Coronary artery (tissue), 2 donors: ENCODE data around the gene JADE2.
"Not testable (repeated sequence)": the region's sequence is repeated elsewhere in the genome, so short reads cannot be mapped to it uniquely, and the experiment has no call there.

Experiments
- DNase-seq: peaks from one replicate; pipeline ENCODE4 v3.0.0-alpha.2; 2017; ENCODE audit warnings: low spot score
- H3K27ac ChIP-seq, 2 donors: fragments of 200-600 bp; sonication (generic); one replicate each; pipeline ENCODE4 v1.5.1; 2016 to 2019
- H3K4me3 ChIP-seq: fragments of 200-600 bp; sonication (generic); 2 replicates; pipeline ENCODE4 v1.5.1; 2016; ENCODE audit warnings: mild to moderate bottlenecking, moderate library complexity
- CTCF ChIP-seq: fragments of 200-600 bp; sonication (generic); IDR thresholded peaks from one replicate; pipeline ENCODE4 v1.5.1; 2019; ENCODE audit warnings: antibody characterized with exemption

The JADE2 gene

GRCh38 chr5:134592141-134592746 lies 66.8 kb downstream of the JADE2 start:
- Histone ChIP-seq H3K4me3 (no peak overlapping the region), H3K27ac (no peak overlapping the region)
- no peak for DNase-seq
- TF ChIP-seq CTCF: no peak

- Histone ChIP-seq H3K27ac (no peak overlapping the region), H3K4me3 (no peak overlapping the region)
- no peak for TF ChIP-seq CTCF
- no peak for DNase-seq
Observed at GRCh38 chr5:134594336-134594735, 68.9 kb downstream of the JADE2 start.

- H3K27ac ChIP-seq: no peak overlapping the region
- TF ChIP-seq CTCF: no peak
- no peak overlapping the region for H3K4me3 ChIP-seq
- no peak for DNase-seq
Observed at GRCh38 chr5:134594797-134595457, 69.5 kb downstream of the JADE2 start.

GRCh38 chr5:134595458-134595838 lies 70.0 kb downstream of the JADE2 start:
- Histone ChIP-seq H3K27ac (no peak overlapping the region), H3K4me3 (no peak overlapping the region)
- no peak for TF ChIP-seq CTCF
- DNase-seq: no peak

- H3K4me3 ChIP-seq, H3K27ac ChIP-seq, DNase-seq: not testable (repeated sequence)
Observed at GRCh38 chr5:134599820-134600219, 74.3 kb downstream of the JADE2 start.

GRCh38 chr5:134600600-134600999 lies 75.1 kb downstream of the JADE2 start:
- no peak for TF ChIP-seq CTCF
- no peak overlapping the region for H3K4me3 ChIP-seq
- no peak for DNase-seq
- H3K27ac ChIP-seq: no peak overlapping the region

- Histone ChIP-seq H3K27ac (no peak overlapping the region), H3K4me3 (no peak overlapping the region)
- TF ChIP-seq CTCF: no peak
- DNase-seq: no peak
Observed at GRCh38 chr5:134603059-134603458, 77.6 kb downstream of the JADE2 start.
